ENCODE measurements around the gene TERC.

Gene TERC

GRCh38 chr3:169804681-169805080, 39.8 kb upstream of the TERC start:
- TF ChIP-seq, protein P1, sequence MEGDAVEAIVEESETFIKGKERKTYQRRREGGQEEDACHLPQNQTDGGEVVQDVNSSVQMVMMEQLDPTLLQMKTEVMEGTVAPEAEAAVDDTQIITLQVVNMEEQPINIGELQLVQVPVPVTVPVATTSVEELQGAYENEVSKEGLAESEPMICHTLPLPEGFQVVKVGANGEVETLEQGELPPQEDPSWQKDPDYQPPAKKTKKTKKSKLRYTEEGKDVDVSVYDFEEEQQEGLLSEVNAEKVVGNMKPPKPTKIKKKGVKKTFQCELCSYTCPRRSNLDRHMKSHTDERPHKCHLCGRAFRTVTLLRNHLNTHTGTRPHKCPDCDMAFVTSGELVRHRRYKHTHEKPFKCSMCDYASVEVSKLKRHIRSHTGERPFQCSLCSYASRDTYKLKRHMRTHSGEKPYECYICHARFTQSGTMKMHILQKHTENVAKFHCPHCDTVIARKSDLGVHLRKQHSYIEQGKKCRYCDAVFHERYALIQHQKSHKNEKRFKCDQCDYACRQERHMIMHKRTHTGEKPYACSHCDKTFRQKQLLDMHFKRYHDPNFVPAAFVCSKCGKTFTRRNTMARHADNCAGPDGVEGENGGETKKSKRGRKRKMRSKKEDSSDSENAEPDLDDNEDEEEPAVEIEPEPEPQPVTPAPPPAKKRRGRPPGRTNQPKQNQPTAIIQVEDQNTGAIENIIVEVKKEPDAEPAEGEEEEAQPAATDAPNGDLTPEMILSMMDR (IDR thresholded peaks at IDR 0.05; ENCODE audit: borderline replicate concordance, extremely low read depth, low read length, poor library complexity, severe bottlenecking): no peak
- TF ChIP-seq EZH2 (IDR thresholded peaks at IDR 0.05; ENCODE audit: borderline replicate concordance, low read depth, low read length, severe bottlenecking): no peak
- Histone ChIP-seq H3K27me3 (ENCODE audit: insufficient read depth, low read length, poor library complexity) (no peaks in the 10 kb centered on the region), H2AFZ (ENCODE audit: low read depth, low read length) (no peak overlapping the region), H3K27ac (ENCODE audit: low read length) (no peak overlapping the region), H3K4me2 (ENCODE audit: insufficient read depth, low read length) (no peak overlapping the region), H3K9me3 (ENCODE audit: insufficient read depth, low read length, severe bottlenecking) (no peaks in the 10 kb centered on the region), H3K4me1 (ENCODE audit: insufficient read depth, low read length) (no peaks in the 10 kb centered on the region), H3K4me3 (ENCODE audit: low read depth in 1 of 2, low read length in 2 of 2) (no peak overlapping the region), H3K9ac (ENCODE audit: low read depth, low read length) (no peak overlapping the region), H4K20me1 (ENCODE audit: insufficient read depth, low read length) (no peaks in the 10 kb centered on the region; the same call in 1 of the 2 replicates), H3K79me2 (ENCODE audit: insufficient read depth, low read length) (no peaks in the 10 kb centered on the region), H3K36me3 (ENCODE audit: insufficient read depth, low read length) (no peaks in the 10 kb centered on the region)
- DNase-seq (no peak), ATAC-seq (ENCODE audit: insufficient read depth, low read depth) (no peak)

DNA sequence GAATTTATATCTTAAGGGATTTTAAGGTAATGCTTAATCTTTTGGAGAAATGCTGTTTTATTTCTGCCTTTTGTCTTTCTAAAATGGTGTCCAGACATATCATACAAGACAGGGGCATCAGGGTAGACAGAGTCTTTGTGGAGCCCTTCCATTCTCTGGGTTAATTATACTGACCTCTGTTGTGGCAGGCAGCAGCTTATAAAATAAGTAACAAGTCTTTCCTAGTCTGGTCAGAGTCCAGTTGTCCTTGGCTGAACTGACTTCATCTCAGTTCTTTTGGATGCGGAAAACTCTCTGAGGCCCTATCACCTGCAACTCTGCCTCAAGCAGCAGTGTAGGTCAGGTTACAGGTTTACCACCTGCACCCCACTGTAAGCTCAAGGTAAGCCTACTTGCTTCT, 27.5 kb upstream of the TERC start:
- Histone ChIP-seq H3K79me2 (ENCODE audit: insufficient read depth, low read length) (no peaks in the 10 kb centered on the region), H3K27ac (ENCODE audit: low read length) (no peak overlapping the region), H3K9me3 (ENCODE audit: insufficient read depth, low read length, severe bottlenecking) (no peaks in the 10 kb centered on the region), H3K4me1 (ENCODE audit: insufficient read depth, low read length) (no peaks in the 10 kb centered on the region), H3K9ac (ENCODE audit: low read depth, low read length) (no peak overlapping the region), H3K4me2 (ENCODE audit: insufficient read depth, low read length) (no peak overlapping the region), H4K20me1 (ENCODE audit: insufficient read depth, low read length) (no peaks in the 10 kb centered on the region), H3K36me3 (ENCODE audit: insufficient read depth, low read length) (peaks cover 35% of the 10 kb centered on the region), H3K4me3 (ENCODE audit: low read depth in 1 of 2, low read length in 2 of 2) (no peak overlapping the region), H2AFZ (ENCODE audit: low read depth, low read length) (no peak overlapping the region), H3K27me3 (ENCODE audit: insufficient read depth, low read length, poor library complexity) (no peaks in the 10 kb centered on the region)
- DNase-seq (no peak), ATAC-seq (ENCODE audit: insufficient read depth, low read depth) (no peak)
- TF ChIP-seq EZH2 (IDR thresholded peaks at IDR 0.05; ENCODE audit: borderline replicate concordance, low read depth, low read length, severe bottlenecking): no peak
- TF ChIP-seq, protein P1 (IDR thresholded peaks at IDR 0.05; ENCODE audit: borderline replicate concordance, extremely low read depth, low read length, poor library complexity, severe bottlenecking): no peak

GRCh38 chr3:169790687-169791429, 26.0 kb upstream of the TERC start:
- no peak overlapping the region for H3K4me3 ChIP-seq (ENCODE audit: low read depth in 1 of 2, low read length in 2 of 2)
- no peaks in the 10 kb centered on the region for H3K79me2 ChIP-seq (ENCODE audit: insufficient read depth, low read length)
- H3K9ac ChIP-seq (ENCODE audit: low read depth, low read length): no peak overlapping the region
- TF ChIP-seq, protein P1 (IDR thresholded peaks at IDR 0.05; ENCODE audit: borderline replicate concordance, extremely low read depth, low read length, poor library complexity, severe bottlenecking): no peak
- TF ChIP-seq EZH2 (IDR thresholded peaks at IDR 0.05; ENCODE audit: borderline replicate concordance, low read depth, low read length, severe bottlenecking): no peak
- H3K27ac ChIP-seq (ENCODE audit: low read length): no peak overlapping the region
- no peak; the same call in 2 of the 3 replicates for ATAC-seq (ENCODE audit: insufficient read depth, low read depth)
- peaks cover 48% of the 10 kb centered on the region for H3K36me3 ChIP-seq (ENCODE audit: insufficient read depth, low read length)
- H3K4me2 ChIP-seq (ENCODE audit: insufficient read depth, low read length): no peak overlapping the region
- no peaks in the 10 kb centered on the region for H3K9me3 ChIP-seq (ENCODE audit: insufficient read depth, low read length, severe bottlenecking)
- DNase-seq: no peak
- H4K20me1 ChIP-seq (ENCODE audit: insufficient read depth, low read length): no peaks in the 10 kb centered on the region
- H2AFZ ChIP-seq (ENCODE audit: low read depth, low read length): no peak overlapping the region
- no peaks in the 10 kb centered on the region for H3K27me3 ChIP-seq (ENCODE audit: insufficient read depth, low read length, poor library complexity)
- H3K4me1 ChIP-seq (ENCODE audit: insufficient read depth, low read length): no peaks in the 10 kb centered on the region
